Mucosa of rectum (tissue), 2 donors: ENCODE measurements around the gene ATP8A1.

ENCODE experiments used
- H3K27ac ChIP-seq, 2 donors: one replicate each; pipeline ENCODE4 v1.7.0; 2013; ENCODE audit warnings: inconsistent platforms in 2 of 2, low read depth in 2 of 2, low read length in 2 of 2
- H3K27me3 ChIP-seq, 2 donors: one replicate each; pipeline ENCODE4 v1.7.0; 2013; ENCODE audit warnings: low read length in 2 of 2; ENCODE audit not compliant: control insufficient read depth in 2 of 2, insufficient read depth in 2 of 2
- H3K36me3 ChIP-seq, 2 donors: one replicate each; pipeline ENCODE4 v1.7.0; 2013; ENCODE audit warnings: low read length in 2 of 2; ENCODE audit not compliant: control insufficient read depth in 2 of 2, insufficient read depth in 2 of 2
- H3K4me1 ChIP-seq, 2 donors: one replicate each; pipeline ENCODE4 v1.7.0; 2013; ENCODE audit warnings: low read length in 2 of 2, mild to moderate bottlenecking in 1 of 2; ENCODE audit not compliant: control insufficient read depth in 2 of 2, insufficient read depth in 2 of 2
- H3K4me3 ChIP-seq, 2 donors: one replicate each; pipeline ENCODE4 v1.7.0; 2013; ENCODE audit warnings: low read length in 2 of 2
- H3K9ac ChIP-seq, 2 donors: one replicate each; pipeline ENCODE4 v1.7.0; 2013; ENCODE audit warnings: low read length in 2 of 2, low read depth in 1 of 2, mild to moderate bottlenecking in 1 of 2
- H3K9me3 ChIP-seq, 2 donors: one replicate each; pipeline ENCODE4 v1.7.0; 2013; ENCODE audit warnings: low read length in 2 of 2; ENCODE audit not compliant: control insufficient read depth in 2 of 2
- donor health status: healthy.
- donor health status: Normal muscosa, but diverticular disease.

Gene ATP8A1

GRCh38 chr4:42410446-42410845, 246.5 kb downstream of the ATP8A1 start:
- no peaks in the 10 kb centered on the region for H3K9me3 ChIP-seq
- no peak overlapping the region for H3K9ac ChIP-seq
- no peaks in the 10 kb centered on the region for H3K27me3 ChIP-seq
- no peak overlapping the region for H3K4me3 ChIP-seq
- H3K36me3 ChIP-seq, result peaks cover 10 to 15% of the 10 kb centered on the region in 2 donors
- no peak overlapping the region for H3K27ac ChIP-seq
- no peaks in the 10 kb centered on the region for H3K4me1 ChIP-seq

- no peaks in the 10 kb centered on the region for H3K9me3 ChIP-seq
- no peak overlapping the region for H3K9ac ChIP-seq
- peaks cover 13 to 21% of the 10 kb centered on the region in 2 donors for H3K27me3 ChIP-seq
- no peak overlapping the region for H3K4me3 ChIP-seq
- no peaks in the 10 kb centered on the region for H3K4me1 ChIP-seq
- no peak overlapping the region for H3K27ac ChIP-seq
- no peaks in the 10 kb centered on the region for H3K36me3 ChIP-seq
Measured at GRCh38 chr4:42404001-42404400, 252.9 kb downstream of the ATP8A1 start.

- H3K36me3 ChIP-seq, result no peaks in the 10 kb centered on the region
- no peak overlapping the region for H3K9ac ChIP-seq
- H3K4me1 ChIP-seq, result peaks cover 7 to 8% of the 10 kb centered on the region in 2 donors
- peaks cover 26 to 37% of the 10 kb centered on the region in 2 donors for H3K27me3 ChIP-seq
- H3K4me3 ChIP-seq, result no peak overlapping the region
- no peaks in the 10 kb centered on the region for H3K9me3 ChIP-seq
- H3K27ac ChIP-seq, result no peak overlapping the region
Measured at GRCh38 chr4:42401171-42401570, 255.7 kb downstream of the ATP8A1 start.

GRCh38 chr4:42399393-42399792, 257.5 kb downstream of the ATP8A1 start:
- peaks cover 7 to 8% of the 10 kb centered on the region in 2 donors for H3K4me1 ChIP-seq
- no peaks in the 10 kb centered on the region for H3K9me3 ChIP-seq
- peaks cover 29 to 44% of the 10 kb centered on the region in 2 donors for H3K27me3 ChIP-seq
- no peak overlapping the region for H3K9ac ChIP-seq
- no peak overlapping the region for H3K4me3 ChIP-seq
- H3K36me3 ChIP-seq, result no peaks in the 10 kb centered on the region
- H3K27ac ChIP-seq, result no peak overlapping the region

- Histone ChIP-seq H3K27ac (no peak overlapping the region), H3K36me3 (no peaks in the 10 kb centered on the region), H3K9ac (no peak overlapping the region), H3K4me3 (peak overlapping the region in 1 of 2 donors; percentile 56), H3K9me3 (no peaks in the 10 kb centered on the region), H3K27me3 (peaks cover 29 to 44% of the 10 kb centered on the region in 2 donors), H3K4me1 (peaks cover 7 to 8% of the 10 kb centered on the region in 2 donors)
Measured at GRCh38 chr4:42398871-42399331, 258.0 kb downstream of the ATP8A1 start.

- Histone ChIP-seq H3K4me1 (peaks cover 7 to 8% of the 10 kb centered on the region in 2 donors), H3K27ac (no peak overlapping the region), H3K9me3 (no peaks in the 10 kb centered on the region), H3K36me3 (no peaks in the 10 kb centered on the region), H3K4me3 (peak overlapping the region; percentile 52 to 56), H3K27me3 (peaks cover 29 to 44% of the 10 kb centered on the region in 2 donors), H3K9ac (peak overlapping the region in 1 of 2 donors; percentile 14)
Measured at GRCh38 chr4:42398171-42398870, 258.6 kb downstream of the ATP8A1 start.

- Histone ChIP-seq H3K27ac (no peak overlapping the region), H3K9ac (peak overlapping the region in 1 of 2 donors; percentile 14), H3K27me3 (peaks cover 29 to 44% of the 10 kb centered on the region in 2 donors), H3K36me3 (no peaks in the 10 kb centered on the region), H3K4me1 (peaks cover 7 to 8% of the 10 kb centered on the region in 2 donors), H3K9me3 (no peaks in the 10 kb centered on the region), H3K4me3 (peak overlapping the region; percentile 52 to 56)
Measured at GRCh38 chr4:42397635-42398170, 259.2 kb downstream of the ATP8A1 start.

- H3K36me3 ChIP-seq, result no peaks in the 10 kb centered on the region
- H3K9me3 ChIP-seq, result no peaks in the 10 kb centered on the region
- H3K27ac ChIP-seq, result no peak within 1 kb of the TSS
- peak within 1 kb of the TSS; percentile 52 to 56 for H3K4me3 ChIP-seq
- H3K4me1 ChIP-seq, result peaks cover 7 to 8% of the 10 kb centered on the region in 2 donors
- peaks cover 26 to 44% of the 10 kb centered on the region in 2 donors for H3K27me3 ChIP-seq
- peak within 1 kb of the TSS in 1 of 2 donors; percentile 14 for H3K9ac ChIP-seq
Measured at GRCh38 chr4:42396752-42397634, 259.9 kb downstream of the ATP8A1 start, which contains the start of gene SHISA3. Gene SHISA3 (plus strand): TSS chr4:42397488. CDS start chr4:42398057, 569 bp downstream.

- Histone ChIP-seq H3K4me3 (peak overlapping the region; percentile 52 to 56), H3K27me3 (peaks cover 26 to 42% of the 10 kb centered on the region in 2 donors)
Measured at GRCh38 chr4:42396361-42396751, 260.5 kb downstream of the ATP8A1 start.

More at GRCh38 chr4:42396361-42396751, 260.5 kb downstream of the ATP8A1 start:
- H3K36me3 ChIP-seq, result no peaks in the 10 kb centered on the region
- no peak overlapping the region for H3K27ac ChIP-seq
- no peaks in the 10 kb centered on the region for H3K9me3 ChIP-seq
- H3K4me1 ChIP-seq, result peaks cover 7 to 8% of the 10 kb centered on the region in 2 donors
- H3K9ac ChIP-seq, result no peak overlapping the region
